Left lung (tissue), 10 donors: ENCODE measurements around the gene LINGO3. TPM values are rescaled to one million over a fixed set of nuclear protein-coding genes. Genes with fewer than 3 reads are reported as not detected.
"Not testable (repeated sequence)": the region's sequence is repeated elsewhere in the genome, so short reads cannot be mapped to it uniquely, and the experiment has no call there.

Experiments used
- ATAC-seq: fragments of 200-7000 bp; cut with Tn5 transposase; one replicate; pipeline ENCODE4 v1.9.1; 2020; ENCODE audit warnings: moderate library complexity
- DNase-seq, 4 donors: peaks; one replicate each; pipeline ENCODE4 v3.0.0-alpha.2; 2013 to 2020
- H3K27ac ChIP-seq, 2 donors: fragments of 200-600 bp; sonication (generic) in 1 of 2; one replicate each; pipeline versions ENCODE4 v1.5.0 to v1.8.0; 2020 to 2021
- H3K27me3 ChIP-seq, 2 donors: fragments of 200-600 bp; sonication (generic) in 1 of 2; one replicate each; pipeline versions ENCODE4 v1.5.0 to v1.8.0; 2020 to 2021
- H3K36me3 ChIP-seq, 2 donors: fragments of 200-600 bp; sonication (generic) in 1 of 2; one replicate each; pipeline versions ENCODE4 v1.5.0 to v1.8.0; 2020 to 2021
- H3K4me1 ChIP-seq, 2 donors: fragments of 200-600 bp; one replicate each; pipeline ENCODE4 v1.8.0; 2021
- H3K4me3 ChIP-seq, 2 donors: fragments of 200-600 bp; sonication (generic) in 1 of 2; one replicate each; pipeline versions ENCODE4 v1.5.0 to v1.8.0; 2020 to 2021; ENCODE audit warnings: mild to moderate bottlenecking in 1 of 2
- H3K9me3 ChIP-seq, 2 donors: fragments of 200-600 bp; sonication (generic) in 1 of 2; one replicate each; pipeline versions ENCODE4 v1.5.0 to v1.8.0; 2020 to 2021
- CTCF ChIP-seq, 2 donors: fragments of 200-600 bp; sonication (generic) in 1 of 2; IDR thresholded peaks; one replicate each; pipeline versions ENCODE4 v1.5.0 to v1.8.0; 2021; ENCODE audit warnings: antibody characterized with exemption in 2 of 2
- intact Hi-C, 2 donors: fragments of 100-400 bp; cut with DNase I; formaldehyde crosslinking; loops; one replicate each; pipeline versions ENCODE4 v1.11.2 to v1.14.2; 2022
- polyA plus RNA-seq, 6 donors: library from polyadenylated mRNA; unstranded; fragments of 120-200 nt; gene quantifications; one replicate each; pipeline ENCODE4 v1.2.1, GENCODE V29; 2013; ENCODE audit not compliant: insufficient read length in 6 of 6
- total RNA-seq, 2 donors: library from RNA; stranded (reverse); fragmentation: NEBNext Ultra II Directional; extraction: Animal tissue kit (Norgen Biotek cat#: 25700); gene quantifications; one replicate each; pipeline ENCODE4 v1.2.1, GENCODE V29; 2021
- donor health status: DM: no; HTN: yes; CAD: no.
- donor health status: DM: no; HTN: no; CAD: no.

Gene LINGO3
- total and polyA plus RNA-seq, 8 donors, result 0.10 to 0.17 (median 0.16) TPM; not detected in 5

GRCh38 chr19:2353887-2354592 is 46.1 kb upstream of the LINGO3 start:
- H3K9me3 ChIP-seq, result no peaks in the 10 kb centered on the region
- TF ChIP-seq CTCF (IDR thresholded peaks at IDR 0.05), result no peak
- peak in 1 of 4 donors; percentile 71 for DNase-seq
- H3K27ac ChIP-seq, result no peak overlapping the region
- intact Hi-C loops, result no loop called here
- H3K27me3 ChIP-seq, result peaks cover under 1 to 4% of the 10 kb centered on the region in 2 donors
- peaks cover 0 to 36% of the 10 kb centered on the region in 2 donors for H3K36me3 ChIP-seq
- no peak for ATAC-seq
- H3K4me1 ChIP-seq, result no peaks in the 10 kb centered on the region
- H3K4me3 ChIP-seq, result no peak overlapping the region

GRCh38 chr19:2353159-2353886 is 45.4 kb upstream of the LINGO3 start:
- no peaks in the 10 kb centered on the region for H3K4me1 ChIP-seq
- TF ChIP-seq CTCF (IDR thresholded peaks at IDR 0.05), result no peak
- peaks cover 0 to 36% of the 10 kb centered on the region in 2 donors for H3K36me3 ChIP-seq
- intact Hi-C loops, result no loop called here
- no peak overlapping the region for H3K27ac ChIP-seq
- H3K27me3 ChIP-seq, result no peaks in the 10 kb centered on the region
- DNase-seq, result peak in 1 of 4 donors; percentile 75
- ATAC-seq, result no peak
- no peaks in the 10 kb centered on the region for H3K9me3 ChIP-seq
- H3K4me3 ChIP-seq, result no peak overlapping the region

GRCh38 chr19:2352121-2352520 is 44.2 kb upstream of the LINGO3 start:
- Histone ChIP-seq H3K4me3 (no peak overlapping the region), H3K4me1 (no peaks in the 10 kb centered on the region), H3K9me3 (no peaks in the 10 kb centered on the region), H3K27ac (no peak overlapping the region), H3K27me3 (no peaks in the 10 kb centered on the region), H3K36me3 (peaks cover 0 to 36% of the 10 kb centered on the region in 2 donors)
- ATAC-seq, result no peak
- DNase-seq, result no peak
- no peak for TF ChIP-seq CTCF (IDR thresholded peaks at IDR 0.05)
- intact Hi-C loops, result no loop called here

- Histone ChIP-seq H3K27me3 (no peaks in the 10 kb centered on the region), H3K27ac (no peak overlapping the region), H3K4me3 (no peak overlapping the region), H3K36me3 (peaks cover 0 to 39% of the 10 kb centered on the region in 2 donors), H3K9me3 (no peaks in the 10 kb centered on the region), H3K4me1 (no peaks in the 10 kb centered on the region)
- ATAC-seq, result no peak
- TF ChIP-seq CTCF (IDR thresholded peaks at IDR 0.05), result no peak
- no peak for DNase-seq
- intact Hi-C loops, result no loop called here
Observed at GRCh38 chr19:2351591-2351990, 43.6 kb upstream of the LINGO3 start.

- peaks cover 0 to 44% of the 10 kb centered on the region in 2 donors for H3K36me3 ChIP-seq
- no peak for DNase-seq
Observed at GRCh38 chr19:2350656-2351055, 42.7 kb upstream of the LINGO3 start.

GRCh38 chr19:2349818-2350217 is 41.9 kb upstream of the LINGO3 start:
- H3K27me3 ChIP-seq, DNase-seq, intact Hi-C loops, H3K27ac ChIP-seq, ATAC-seq, H3K4me1 ChIP-seq, H3K4me3 ChIP-seq, H3K9me3 ChIP-seq: not testable (repeated sequence)
- H3K36me3 ChIP-seq, result peaks cover 0 to 47% of the 10 kb centered on the region in 2 donors

More at GRCh38 chr19:2350656-2351055, 42.7 kb upstream of the LINGO3 start:
- no peak for TF ChIP-seq CTCF (IDR thresholded peaks at IDR 0.05)
- Histone ChIP-seq H3K27ac (no peak overlapping the region), H3K27me3 (no peaks in the 10 kb centered on the region), H3K4me1 (no peaks in the 10 kb centered on the region), H3K4me3 (no peak overlapping the region), H3K9me3 (no peaks in the 10 kb centered on the region)
- intact Hi-C loops, result no loop called here
- ATAC-seq, result no peak
